Measurements from ENCODE around the gene HOXD13.

Gene HOXD13

DNA sequence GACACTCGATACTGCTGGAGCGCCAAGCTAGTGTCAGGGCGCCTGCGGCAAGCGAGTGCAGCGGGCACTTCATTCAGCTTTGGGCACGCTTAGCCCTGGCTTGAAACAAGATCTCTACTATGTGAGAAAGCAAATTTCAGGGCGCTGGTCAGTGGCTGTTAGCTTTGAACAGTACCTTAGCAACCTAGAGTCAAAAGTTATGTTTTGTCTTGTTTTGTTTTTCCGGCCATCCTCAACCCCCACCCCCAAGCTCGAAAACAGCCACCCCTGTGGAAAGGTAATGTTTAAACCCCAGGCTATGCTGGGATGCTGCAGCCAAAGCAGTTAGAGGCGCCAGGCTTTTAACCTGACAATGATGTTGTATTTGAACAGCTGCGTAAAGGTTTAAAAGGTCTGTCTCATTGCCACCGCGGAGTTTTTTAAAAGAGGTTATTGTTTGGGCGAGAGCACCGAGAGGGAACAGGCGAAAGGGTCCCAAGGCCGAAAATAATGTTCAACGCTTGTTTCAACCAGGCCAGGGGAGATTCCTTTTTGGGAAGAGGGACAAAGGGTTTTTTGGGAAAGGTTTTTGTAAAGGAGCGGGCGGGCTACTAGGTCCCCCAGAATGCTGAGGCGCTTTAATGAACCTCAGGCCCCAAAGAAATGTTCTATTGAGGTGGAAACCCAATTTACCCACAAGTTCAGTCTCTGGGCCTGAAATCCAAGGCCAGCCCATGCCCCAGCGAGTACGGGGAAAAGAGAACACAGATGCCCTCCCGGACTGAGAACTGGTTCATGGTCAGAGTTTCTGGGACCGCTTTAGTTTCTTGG is 21.8 kb downstream of the HOXD13 start:
- TF ChIP-seq PATZ1 (CRISPR knock-in tag; IDR thresholded peaks at IDR 0.05; ENCODE audit: borderline replicate concordance) (no peak), SNAI2 (CRISPR knock-in tag; IDR thresholded peaks at IDR 0.05) (no peak), TOX (CRISPR knock-in tag; IDR thresholded peaks at IDR 0.05; ENCODE audit: borderline replicate concordance) (no peak), RARB (CRISPR knock-in tag; IDR thresholded peaks at IDR 0.05) (no peak), ZNF565 (CRISPR knock-in tag; conservative IDR thresholded peaks at IDR 0.05; ENCODE audit: low read depth) (no peak), TSHZ2 (CRISPR knock-in tag; IDR thresholded peaks at IDR 0.05) (no peak)
- TF ChIP-seq, protein P1, sequence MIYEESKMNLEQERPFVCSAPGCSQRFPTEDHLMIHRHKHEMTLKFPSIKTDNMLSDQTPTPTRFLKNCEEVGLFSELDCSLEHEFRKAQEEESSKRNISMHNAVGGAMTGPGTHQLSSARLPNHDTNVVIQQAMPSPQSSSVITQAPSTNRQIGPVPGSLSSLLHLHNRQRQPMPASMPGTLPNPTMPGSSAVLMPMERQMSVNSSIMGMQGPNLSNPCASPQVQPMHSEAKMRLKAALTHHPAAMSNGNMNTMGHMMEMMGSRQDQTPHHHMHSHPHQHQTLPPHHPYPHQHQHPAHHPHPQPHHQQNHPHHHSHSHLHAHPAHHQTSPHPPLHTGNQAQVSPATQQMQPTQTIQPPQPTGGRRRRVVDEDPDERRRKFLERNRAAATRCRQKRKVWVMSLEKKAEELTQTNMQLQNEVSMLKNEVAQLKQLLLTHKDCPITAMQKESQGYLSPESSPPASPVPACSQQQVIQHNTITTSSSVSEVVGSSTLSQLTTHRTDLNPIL (CRISPR knock-in tag; IDR thresholded peaks at IDR 0.05; ENCODE audit: low read depth): no peak
- TF ChIP-seq, protein P2, sequence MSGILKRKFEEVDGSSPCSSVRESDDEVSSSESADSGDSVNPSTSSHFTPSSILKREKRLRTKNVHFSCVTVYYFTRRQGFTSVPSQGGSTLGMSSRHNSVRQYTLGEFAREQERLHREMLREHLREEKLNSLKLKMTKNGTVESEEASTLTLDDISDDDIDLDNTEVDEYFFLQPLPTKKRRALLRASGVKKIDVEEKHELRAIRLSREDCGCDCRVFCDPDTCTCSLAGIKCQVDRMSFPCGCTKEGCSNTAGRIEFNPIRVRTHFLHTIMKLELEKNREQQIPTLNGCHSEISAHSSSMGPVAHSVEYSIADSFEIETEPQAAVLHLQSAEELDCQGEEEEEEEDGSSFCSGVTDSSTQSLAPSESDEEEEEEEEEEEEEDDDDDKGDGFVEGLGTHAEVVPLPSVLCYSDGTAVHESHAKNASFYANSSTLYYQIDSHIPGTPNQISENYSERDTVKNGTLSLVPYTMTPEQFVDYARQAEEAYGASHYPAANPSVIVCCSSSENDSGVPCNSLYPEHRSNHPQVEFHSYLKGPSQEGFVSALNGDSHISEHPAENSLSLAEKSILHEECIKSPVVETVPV (CRISPR knock-in tag; IDR thresholded peaks at IDR 0.05): no peak
- ATAC-seq: no peak

GRCh38 chr2:176114930-176115625 is 22.6 kb downstream of the HOXD13 start:
- TF ChIP-seq OSR1 (CRISPR knock-in tag; IDR thresholded peaks at IDR 0.05) (no peak), TCF4 (CRISPR knock-in tag; IDR thresholded peaks at IDR 0.05; ENCODE audit: borderline replicate concordance) (no peak), ZFP30 (CRISPR knock-in tag; IDR thresholded peaks at IDR 0.05) (no peak)
- no peak for ATAC-seq

DNA sequence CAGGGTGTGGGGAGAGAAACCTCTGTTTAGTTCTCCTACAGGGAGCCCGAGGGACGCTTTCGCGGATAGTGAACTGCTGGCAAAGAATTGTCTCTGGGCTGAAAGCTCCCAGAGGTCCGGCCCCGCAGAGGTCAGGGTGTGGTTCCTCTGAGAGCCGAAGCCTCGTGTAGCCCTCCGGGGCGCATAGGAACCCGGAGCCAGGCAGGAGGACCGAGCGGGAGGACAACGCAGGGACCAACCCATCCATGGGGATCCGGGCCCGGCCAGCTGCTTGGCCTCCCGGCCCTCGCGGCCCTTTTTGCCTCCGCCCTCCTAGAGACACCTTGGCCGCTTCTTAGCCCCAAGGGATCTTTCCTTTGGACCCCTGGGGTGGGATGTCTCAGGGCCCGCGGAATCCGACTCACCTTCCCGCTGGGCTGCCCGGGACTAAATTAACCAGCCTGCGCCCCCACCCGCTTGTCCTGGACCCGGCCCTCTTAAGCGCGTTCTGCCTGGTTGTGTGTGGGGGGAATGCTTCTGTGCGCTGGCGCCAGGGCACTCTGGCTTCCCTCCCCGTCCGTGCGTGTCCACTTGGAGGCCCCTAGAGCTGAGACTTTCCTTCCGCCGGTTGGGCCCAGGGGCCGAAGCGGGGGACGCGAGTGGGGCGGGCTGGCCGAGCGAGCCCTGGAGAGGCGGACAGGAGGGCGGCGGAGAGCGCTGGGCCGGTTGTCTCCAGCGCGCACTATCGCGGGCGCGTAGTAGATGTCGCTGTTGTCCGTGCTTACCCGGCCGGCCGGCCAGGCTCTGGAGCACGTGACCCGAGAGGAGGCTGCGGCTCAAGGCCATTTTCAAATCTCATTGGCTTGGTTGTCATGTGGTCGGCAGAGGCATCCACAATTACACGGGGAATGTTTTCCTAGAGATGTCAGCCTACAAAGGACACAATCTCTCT is 23.6 kb downstream of the HOXD13 start, which contains the start of gene HOXD10:
Gene HOXD10 (plus strand): TSS at position 896 of the 931 bp plus-strand sequence. CDS start 56 bp downstream, outside the sequence.
- peak; percentile 92 for ATAC-seq
- TF ChIP-seq GLIS3 (CRISPR knock-in tag; IDR thresholded peaks at IDR 0.05) (no peak), PATZ1 (CRISPR knock-in tag; IDR thresholded peaks at IDR 0.05; ENCODE audit: borderline replicate concordance) (no peak), OSR1 (CRISPR knock-in tag; IDR thresholded peaks at IDR 0.05) (no peak), ISL1 (CRISPR knock-in tag; IDR thresholded peaks at IDR 0.05) (no peak), ZC3H10 (CRISPR knock-in tag; IDR thresholded peaks at IDR 0.05) (no peak), ZNF8 (CRISPR knock-in tag; IDR thresholded peaks at IDR 0.05) (no peak)
- TF ChIP-seq, protein P3, sequence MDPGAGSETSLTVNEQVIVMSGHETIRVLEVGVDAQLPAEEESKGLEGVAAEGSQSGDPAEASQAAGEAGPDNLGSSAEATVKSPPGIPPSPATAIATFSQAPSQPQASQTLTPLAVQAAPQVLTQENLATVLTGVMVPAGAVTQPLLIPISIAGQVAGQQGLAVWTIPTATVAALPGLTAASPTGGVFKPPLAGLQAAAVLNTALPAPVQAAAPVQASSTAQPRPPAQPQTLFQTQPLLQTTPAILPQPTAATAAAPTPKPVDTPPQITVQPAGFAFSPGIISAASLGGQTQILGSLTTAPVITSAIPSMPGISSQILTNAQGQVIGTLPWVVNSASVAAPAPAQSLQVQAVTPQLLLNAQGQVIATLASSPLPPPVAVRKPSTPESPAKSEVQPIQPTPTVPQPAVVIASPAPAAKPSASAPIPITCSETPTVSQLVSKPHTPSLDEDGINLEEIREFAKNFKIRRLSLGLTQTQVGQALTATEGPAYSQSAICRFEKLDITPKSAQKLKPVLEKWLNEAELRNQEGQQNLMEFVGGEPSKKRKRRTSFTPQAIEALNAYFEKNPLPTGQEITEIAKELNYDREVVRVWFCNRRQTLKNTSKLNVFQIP (CRISPR knock-in tag; IDR thresholded peaks at IDR 0.05; ENCODE audit: borderline replicate concordance, low read depth): no peak
